ENCODE data around the gene SGMS2. TPM values are rescaled to one million over a fixed set of nuclear protein-coding genes. Genes with fewer than 3 reads are reported as not detected.

The SGMS2 gene
- total RNA-seq, 3 donors from 2014 or later, result 47.2 to 76.7 (median 56.3) TPM

DNA sequence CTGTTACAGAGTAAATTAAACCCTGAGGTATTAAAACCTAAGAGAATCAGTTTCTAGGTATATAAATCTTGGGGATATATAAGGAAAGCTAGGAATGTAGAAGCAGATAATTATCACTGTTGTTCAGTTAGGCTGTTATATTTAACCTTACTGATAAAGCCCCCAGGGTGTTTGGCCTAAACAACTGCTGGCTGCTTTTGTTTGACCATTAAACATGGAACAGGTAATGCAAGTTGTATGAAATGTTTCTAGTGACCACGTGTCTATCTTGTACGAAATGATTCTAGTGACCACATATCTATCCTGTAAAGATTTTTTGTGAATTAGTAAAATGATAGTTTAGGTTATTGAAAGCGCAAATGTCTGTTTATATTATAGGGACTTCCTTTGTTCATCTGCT lies 52.6 kb downstream of the SGMS2 start:
- no peak overlapping the region for H3K27ac ChIP-seq
- TF ChIP-seq POLR2AphosphoS5 (IDR thresholded peaks at IDR 0.05) (no peak), POLR2A (IDR thresholded peaks at IDR 0.05) (no peak)
- TF ChIP-seq, protein P1, sequence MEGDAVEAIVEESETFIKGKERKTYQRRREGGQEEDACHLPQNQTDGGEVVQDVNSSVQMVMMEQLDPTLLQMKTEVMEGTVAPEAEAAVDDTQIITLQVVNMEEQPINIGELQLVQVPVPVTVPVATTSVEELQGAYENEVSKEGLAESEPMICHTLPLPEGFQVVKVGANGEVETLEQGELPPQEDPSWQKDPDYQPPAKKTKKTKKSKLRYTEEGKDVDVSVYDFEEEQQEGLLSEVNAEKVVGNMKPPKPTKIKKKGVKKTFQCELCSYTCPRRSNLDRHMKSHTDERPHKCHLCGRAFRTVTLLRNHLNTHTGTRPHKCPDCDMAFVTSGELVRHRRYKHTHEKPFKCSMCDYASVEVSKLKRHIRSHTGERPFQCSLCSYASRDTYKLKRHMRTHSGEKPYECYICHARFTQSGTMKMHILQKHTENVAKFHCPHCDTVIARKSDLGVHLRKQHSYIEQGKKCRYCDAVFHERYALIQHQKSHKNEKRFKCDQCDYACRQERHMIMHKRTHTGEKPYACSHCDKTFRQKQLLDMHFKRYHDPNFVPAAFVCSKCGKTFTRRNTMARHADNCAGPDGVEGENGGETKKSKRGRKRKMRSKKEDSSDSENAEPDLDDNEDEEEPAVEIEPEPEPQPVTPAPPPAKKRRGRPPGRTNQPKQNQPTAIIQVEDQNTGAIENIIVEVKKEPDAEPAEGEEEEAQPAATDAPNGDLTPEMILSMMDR (IDR thresholded peaks at IDR 0.05), result no peak
- no peaks in the 10 kb centered on the region for H3K4me1 ChIP-seq
- no peaks in the 10 kb centered on the region for H3K9me3 ChIP-seq
- intact Hi-C loops (cut with DNase I; ENCODE audit: low total_unique reads), result no loop called here
- DNase-seq (ENCODE audit: low spot score in 2 of 2), result no peak
- H3K27me3 ChIP-seq, result no peaks in the 10 kb centered on the region
- no peak overlapping the region for H3K4me3 ChIP-seq
- H3K36me3 ChIP-seq, result no peaks in the 10 kb centered on the region

DNA sequence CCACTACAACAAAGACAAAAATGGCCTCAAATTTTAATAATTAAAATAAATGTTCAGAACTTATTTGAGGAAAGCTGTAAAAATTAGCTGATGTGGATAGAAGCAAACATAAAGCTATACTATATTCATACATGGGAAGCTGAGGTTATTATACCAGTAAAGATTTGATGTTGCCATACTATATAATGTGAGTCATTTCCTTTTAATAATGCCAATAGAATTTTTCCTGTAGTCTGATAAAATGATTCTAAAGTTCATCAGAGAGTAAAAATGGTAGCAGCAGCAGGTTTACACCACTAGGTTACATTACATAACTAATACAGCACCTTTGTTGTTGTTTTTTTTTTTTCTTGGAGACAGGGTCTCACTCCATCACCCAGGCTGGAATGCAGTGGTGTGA lies 61.1 kb downstream of the SGMS2 start:
- no peak overlapping the region for H3K27ac ChIP-seq
- H3K4me1 ChIP-seq, result no peaks in the 10 kb centered on the region
- H3K36me3 ChIP-seq, result no peaks in the 10 kb centered on the region
- DNase-seq (ENCODE audit: low spot score in 2 of 2), result no peak
- TF ChIP-seq POLR2A (IDR thresholded peaks at IDR 0.05) (no peak), POLR2AphosphoS5 (IDR thresholded peaks at IDR 0.05) (no peak)
- TF ChIP-seq, protein P1 (IDR thresholded peaks at IDR 0.05), result no peak
- no peaks in the 10 kb centered on the region for H3K27me3 ChIP-seq
- H3K4me3 ChIP-seq, result no peak overlapping the region
- intact Hi-C loops (cut with DNase I; ENCODE audit: low total_unique reads), result no loop called here
- H3K9me3 ChIP-seq, result peaks cover 0 to 11% of the 10 kb centered on the region in 2 donors

DNA sequence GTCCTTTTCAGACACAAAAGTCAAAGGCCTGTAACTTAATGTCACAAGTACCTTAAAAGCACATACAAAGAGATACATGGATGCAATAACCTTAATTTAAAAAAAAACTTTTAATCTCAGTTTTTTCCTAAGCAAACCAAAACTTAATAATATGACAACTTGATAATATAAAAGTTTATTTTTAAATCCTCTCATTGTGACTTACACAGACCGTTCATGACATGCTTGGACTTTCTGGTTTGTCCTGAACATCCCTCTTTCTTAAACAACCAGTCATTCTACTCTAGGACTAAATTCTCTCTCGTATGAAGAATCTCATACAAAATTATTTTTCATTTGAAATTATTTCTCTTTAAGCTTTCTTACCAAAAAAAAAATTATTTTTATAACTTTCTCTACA lies 63.5 kb downstream of the SGMS2 start:
- Histone ChIP-seq H3K4me3 (no peak overlapping the region), H3K36me3 (no peaks in the 10 kb centered on the region), H3K9me3 (peaks cover 0 to 11% of the 10 kb centered on the region in 2 donors), H3K4me1 (no peaks in the 10 kb centered on the region), H3K27me3 (no peaks in the 10 kb centered on the region), H3K27ac (no peak overlapping the region)
- TF ChIP-seq, protein P1 (IDR thresholded peaks at IDR 0.05), result no peak
- TF ChIP-seq POLR2AphosphoS5 (IDR thresholded peaks at IDR 0.05) (no peak), POLR2A (IDR thresholded peaks at IDR 0.05) (no peak)
- intact Hi-C loops (cut with DNase I; ENCODE audit: low total_unique reads), result no loop called here
- no peak for DNase-seq (ENCODE audit: low spot score in 2 of 2)

DNA sequence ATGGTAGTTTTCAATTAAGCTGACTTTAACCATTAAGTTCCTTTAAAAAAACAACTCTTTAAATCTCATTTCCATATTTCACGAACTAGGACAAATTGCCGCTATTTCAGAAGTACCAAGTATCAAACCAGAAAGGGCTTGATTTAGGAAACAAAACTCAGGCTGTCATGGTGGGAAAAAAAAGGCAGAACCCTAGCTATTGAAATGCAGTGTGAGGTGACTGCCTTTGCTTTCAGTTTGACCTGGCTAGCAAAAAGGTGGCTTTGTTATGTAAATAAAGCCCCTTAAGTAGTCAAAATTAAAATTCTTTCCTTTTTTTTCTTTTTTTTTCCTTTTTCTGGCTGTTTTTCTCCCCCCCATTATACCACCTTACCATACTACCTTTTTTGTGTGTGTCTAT lies 66.0 kb downstream of the SGMS2 start:
- Histone ChIP-seq H3K4me1 (no peaks in the 10 kb centered on the region), H3K4me3 (no peak overlapping the region), H3K27ac (no peak overlapping the region), H3K9me3 (peaks cover 0 to 11% of the 10 kb centered on the region in 2 donors), H3K27me3 (no peaks in the 10 kb centered on the region), H3K36me3 (no peaks in the 10 kb centered on the region)
- intact Hi-C loops (cut with DNase I; ENCODE audit: low total_unique reads), result no loop called here
- TF ChIP-seq POLR2AphosphoS5 (IDR thresholded peaks at IDR 0.05) (no peak), POLR2A (IDR thresholded peaks at IDR 0.05) (no peak)
- TF ChIP-seq, protein P1 (IDR thresholded peaks at IDR 0.05), result no peak
- DNase-seq (ENCODE audit: low spot score in 2 of 2), result no peak

DNA sequence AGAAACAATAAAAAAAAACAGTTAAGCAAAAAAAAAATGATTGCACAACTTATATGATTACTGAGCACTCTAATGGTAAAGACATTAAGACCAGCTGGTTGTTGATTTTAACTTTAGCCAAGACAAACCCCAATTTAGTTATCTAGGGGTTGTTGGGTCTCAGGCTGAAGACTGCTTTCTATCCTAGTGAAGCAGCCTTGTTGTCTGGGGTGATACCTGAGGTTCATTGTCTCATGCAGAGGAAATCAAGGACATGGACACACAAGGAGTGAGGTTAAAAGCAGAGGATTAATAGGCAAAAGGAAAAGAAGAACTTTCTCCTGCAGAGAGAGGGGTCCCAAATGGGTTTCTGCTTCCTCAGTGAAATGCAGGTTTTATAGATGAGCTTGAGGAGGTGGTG lies 66.6 kb downstream of the SGMS2 start:
- H3K4me3 ChIP-seq, result no peak overlapping the region
- H3K36me3 ChIP-seq, result no peaks in the 10 kb centered on the region
- intact Hi-C loops (cut with DNase I; ENCODE audit: low total_unique reads), result no loop called here
- no peak overlapping the region for H3K27ac ChIP-seq
- H3K4me1 ChIP-seq, result no peaks in the 10 kb centered on the region
- peaks cover 0 to 11% of the 10 kb centered on the region in 2 donors for H3K9me3 ChIP-seq
- H3K27me3 ChIP-seq, result no peaks in the 10 kb centered on the region
- TF ChIP-seq POLR2A (IDR thresholded peaks at IDR 0.05), result no peak
- no peak for TF ChIP-seq POLR2AphosphoS5 (IDR thresholded peaks at IDR 0.05)
- TF ChIP-seq, protein P1 (IDR thresholded peaks at IDR 0.05), result no peak
- no peak for DNase-seq (ENCODE audit: low spot score in 2 of 2)

All from breast epithelium (tissue), 4 donors.